ENCODE results near the gene ZNG1A. TPM values are rescaled to one million over a fixed set of nuclear protein-coding genes. Genes with fewer than 3 reads are reported as not detected.
"Not testable (repeated sequence)": the region's sequence is repeated elsewhere in the genome, so short reads cannot be mapped to it uniquely, and the experiment has no call there.

The ZNG1A gene
- total RNA-seq = 33.8 and 38.7 TPM in 2 replicates
- long read RNA-seq, transcript CBWD1-207 (14 exons, 1,241 nt) = minor isoform, 10 of 149 reads
- long read RNA-seq, transcript CBWD1-202 (15 exons, 1,706 nt) = major isoform, 90 of 149 reads
- long read RNA-seq, transcript CBWD1-201 (16 exons, 1,771 nt) = minor isoform, 19 of 149 reads
- long read RNA-seq, partial matches to known transcripts = 1 of 149 reads
- long read RNA-seq, other reads (novel, unspliced or antisense) = 27 of 149 reads

DNA sequence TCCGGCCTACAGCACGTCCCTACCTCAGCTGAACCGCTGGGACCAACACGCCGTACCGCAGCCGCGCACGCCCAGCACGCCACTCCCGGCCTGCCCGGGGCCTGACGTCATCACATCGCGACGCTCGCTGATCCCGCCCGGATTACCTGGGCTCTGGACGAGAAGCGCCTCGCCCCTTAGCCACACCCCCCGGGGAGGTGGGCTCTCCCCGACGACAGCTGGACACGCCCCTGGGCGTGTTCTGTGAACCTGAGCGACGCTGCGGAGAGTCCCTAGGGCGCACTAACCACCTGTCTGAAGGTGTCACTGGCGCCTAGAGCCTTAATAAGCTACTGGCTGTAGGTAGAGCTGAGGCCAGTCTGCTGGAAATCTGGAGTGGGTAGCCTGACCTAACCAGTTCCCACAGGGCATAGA, at the start of gene ZNG1A:
Gene ZNG1A, minus strand, starts transcription at position 87 of the 414 bp plus-strand sequence. CDS start 87 bp downstream, outside the sequence.
- H3K4me1 Mint-ChIP-seq (ENCODE audit: low read depth); H3K9me3 Mint-ChIP-seq (ENCODE audit: low read depth); H3K36me3 Mint-ChIP-seq (ENCODE audit: insufficient read depth); H3K27me3 Mint-ChIP-seq; DNase-seq (ENCODE audit: low spot score, unreplicated experiment): not testable (repeated sequence)
- peak within 1 kb of the TSS; percentile 79 for H3K27ac Mint-ChIP-seq
- peak within 1 kb of the TSS; percentile 72 for H3K4me3 Mint-ChIP-seq (ENCODE audit: low read depth)

- Mint-ChIP-seq H3K27ac (no peak overlapping the region), H3K27me3 (no peaks in the 10 kb centered on the region), H3K4me3 (ENCODE audit: low read depth) (no peak overlapping the region), H3K9me3 (ENCODE audit: low read depth) (no peaks in the 10 kb centered on the region), H3K36me3 (ENCODE audit: insufficient read depth) (no peaks in the 10 kb centered on the region), H3K4me1 (ENCODE audit: low read depth) (peaks cover 2% of the 10 kb centered on the region)
- TF ChIP-seq CTCF (IDR thresholded peaks at IDR 0.05; ENCODE audit: unreplicated experiment) = no peak
- DNase-seq (ENCODE audit: low spot score, unreplicated experiment) = no peak
These were observed 49.0 kb upstream of the ZNG1A start for GRCh38 chr9:227860-228259.

GRCh38 chr9:224582-225520, 46.0 kb upstream of the ZNG1A start:
- H3K4me3 Mint-ChIP-seq (ENCODE audit: low read depth) = no peak overlapping the region
- no peak for TF ChIP-seq CTCF (IDR thresholded peaks at IDR 0.05; ENCODE audit: unreplicated experiment)
- H3K36me3 Mint-ChIP-seq (ENCODE audit: insufficient read depth) = no peaks in the 10 kb centered on the region
- H3K27me3 Mint-ChIP-seq = no peaks in the 10 kb centered on the region
- DNase-seq (ENCODE audit: low spot score, unreplicated experiment) = no peak
- H3K4me1 Mint-ChIP-seq (ENCODE audit: low read depth) = peaks cover 10% of the 10 kb centered on the region
- peak overlapping the region; percentile 17 for H3K27ac Mint-ChIP-seq
- H3K9me3 Mint-ChIP-seq (ENCODE audit: low read depth) = no peaks in the 10 kb centered on the region

GRCh38 chr9:224026-224425, 45.2 kb upstream of the ZNG1A start:
- Mint-ChIP-seq H3K27ac (no peak overlapping the region), H3K36me3 (ENCODE audit: insufficient read depth) (no peaks in the 10 kb centered on the region), H3K9me3 (ENCODE audit: low read depth) (no peaks in the 10 kb centered on the region), H3K4me1 (ENCODE audit: low read depth) (peaks cover 10% of the 10 kb centered on the region), H3K27me3 (no peaks in the 10 kb centered on the region), H3K4me3 (ENCODE audit: low read depth) (no peak overlapping the region)
- no peak for TF ChIP-seq CTCF (IDR thresholded peaks at IDR 0.05; ENCODE audit: unreplicated experiment)
- no peak for DNase-seq (ENCODE audit: low spot score, unreplicated experiment)

DNA sequence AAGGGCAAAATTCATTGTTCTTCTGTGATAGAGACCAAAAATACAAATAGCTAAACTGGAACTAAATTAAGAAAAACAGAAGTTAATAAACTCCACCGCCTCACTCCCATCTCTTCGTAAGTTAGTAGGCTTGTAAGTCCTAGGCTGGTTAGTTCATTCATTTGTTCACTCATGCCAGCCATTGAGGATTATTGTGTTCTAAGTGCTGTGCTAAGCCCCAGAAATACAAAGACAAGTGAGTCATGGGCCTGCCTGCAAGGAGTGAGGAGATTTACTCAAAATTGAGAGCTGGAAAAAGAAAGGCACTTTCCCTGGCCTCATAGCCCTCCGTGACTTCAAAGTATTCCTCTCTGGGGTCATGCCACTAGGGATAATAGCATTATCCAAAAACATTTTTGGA, 44.3 kb upstream of the ZNG1A start:
- Mint-ChIP-seq H3K4me1 (ENCODE audit: low read depth) (peaks cover 10% of the 10 kb centered on the region), H3K9me3 (ENCODE audit: low read depth) (no peaks in the 10 kb centered on the region), H3K4me3 (ENCODE audit: low read depth) (no peak overlapping the region), H3K27ac (no peak overlapping the region), H3K27me3 (no peaks in the 10 kb centered on the region), H3K36me3 (ENCODE audit: insufficient read depth) (no peaks in the 10 kb centered on the region)
- no peak for DNase-seq (ENCODE audit: low spot score, unreplicated experiment)
- TF ChIP-seq CTCF (IDR thresholded peaks at IDR 0.05; ENCODE audit: unreplicated experiment) = no peak
